Measurements from ENCODE around the gene GCK. TPM values are rescaled to one million over a fixed set of nuclear protein-coding genes. Genes with fewer than 3 reads are reported as not detected.

GCK gene
- total RNA-seq, 1 donor from 2014 or later = 5.9 TPM

DNA sequence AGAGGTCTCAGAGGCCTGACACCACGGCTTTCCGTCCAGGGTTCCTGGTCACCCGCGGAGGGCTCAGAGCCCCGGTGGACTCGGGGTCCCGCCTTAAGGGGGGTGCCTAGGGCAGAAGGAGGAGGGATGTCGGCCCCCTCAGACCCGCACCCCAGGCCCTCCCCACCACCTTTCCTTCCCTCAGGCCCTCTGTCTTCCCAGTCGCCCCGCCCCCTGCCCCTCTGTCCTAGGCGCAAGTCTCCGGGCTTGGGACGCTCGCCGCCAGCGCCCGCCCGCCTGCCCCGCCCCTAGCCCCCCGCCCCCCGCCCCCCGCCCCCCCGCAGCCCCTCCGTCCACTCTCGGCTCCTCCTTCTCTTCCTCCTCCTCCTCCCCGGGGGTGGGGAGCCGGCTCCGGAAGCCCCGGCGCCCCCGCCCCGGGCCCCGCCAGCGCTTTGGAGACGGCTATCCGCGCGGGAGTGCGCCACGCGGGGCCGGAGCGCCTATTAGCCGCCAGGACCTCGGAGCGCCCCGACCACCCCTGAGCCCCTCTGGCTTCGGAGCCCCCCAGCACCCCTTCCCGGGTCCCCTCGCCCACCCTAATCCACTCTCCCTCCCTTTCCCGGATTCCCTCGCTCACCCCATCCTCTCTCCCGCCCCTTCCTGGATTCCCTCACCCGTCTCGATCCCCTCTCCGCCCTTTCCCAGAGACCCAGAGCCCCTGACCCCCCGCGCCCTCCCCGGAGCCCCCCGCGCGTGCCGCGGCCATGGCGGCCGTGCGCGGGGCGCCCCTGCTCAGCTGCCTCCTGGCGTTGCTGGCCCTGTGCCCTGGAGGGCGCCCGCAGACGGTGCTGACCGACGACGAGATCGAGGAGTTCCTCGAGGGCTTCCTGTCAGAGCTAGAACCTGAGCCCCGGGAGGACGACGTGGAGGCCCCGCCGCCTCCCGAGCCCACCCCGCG lies 85.0 kb downstream of the GCK start, which contains the start of gene AEBP1:
AEBP1 (plus strand) TSS at position 423 of the 937 bp plus-strand sequence; CDS start at position 744, 321 bp downstream.
- H3K4me1 Mint-ChIP-seq (ENCODE audit: low read depth) = peaks cover 5% of the 10 kb centered on the region
- peaks cover 23% of the 10 kb centered on the region for H3K27me3 Mint-ChIP-seq
- TF ChIP-seq, protein P1, sequence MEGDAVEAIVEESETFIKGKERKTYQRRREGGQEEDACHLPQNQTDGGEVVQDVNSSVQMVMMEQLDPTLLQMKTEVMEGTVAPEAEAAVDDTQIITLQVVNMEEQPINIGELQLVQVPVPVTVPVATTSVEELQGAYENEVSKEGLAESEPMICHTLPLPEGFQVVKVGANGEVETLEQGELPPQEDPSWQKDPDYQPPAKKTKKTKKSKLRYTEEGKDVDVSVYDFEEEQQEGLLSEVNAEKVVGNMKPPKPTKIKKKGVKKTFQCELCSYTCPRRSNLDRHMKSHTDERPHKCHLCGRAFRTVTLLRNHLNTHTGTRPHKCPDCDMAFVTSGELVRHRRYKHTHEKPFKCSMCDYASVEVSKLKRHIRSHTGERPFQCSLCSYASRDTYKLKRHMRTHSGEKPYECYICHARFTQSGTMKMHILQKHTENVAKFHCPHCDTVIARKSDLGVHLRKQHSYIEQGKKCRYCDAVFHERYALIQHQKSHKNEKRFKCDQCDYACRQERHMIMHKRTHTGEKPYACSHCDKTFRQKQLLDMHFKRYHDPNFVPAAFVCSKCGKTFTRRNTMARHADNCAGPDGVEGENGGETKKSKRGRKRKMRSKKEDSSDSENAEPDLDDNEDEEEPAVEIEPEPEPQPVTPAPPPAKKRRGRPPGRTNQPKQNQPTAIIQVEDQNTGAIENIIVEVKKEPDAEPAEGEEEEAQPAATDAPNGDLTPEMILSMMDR (IDR thresholded peaks at IDR 0.05; ENCODE audit: unreplicated experiment) = peak; percentile 25
- peak within 1 kb of the TSS; percentile 71 for H3K4me3 Mint-ChIP-seq (ENCODE audit: low read depth)
- no peaks in the 10 kb centered on the region for H3K36me3 Mint-ChIP-seq (ENCODE audit: insufficient read depth)
- H3K27ac Mint-ChIP-seq = no peak within 1 kb of the TSS
- no peak for DNase-seq (ENCODE audit: low spot score, unreplicated experiment)
- no peaks in the 10 kb centered on the region for H3K9me3 Mint-ChIP-seq (ENCODE audit: low read depth)

DNA sequence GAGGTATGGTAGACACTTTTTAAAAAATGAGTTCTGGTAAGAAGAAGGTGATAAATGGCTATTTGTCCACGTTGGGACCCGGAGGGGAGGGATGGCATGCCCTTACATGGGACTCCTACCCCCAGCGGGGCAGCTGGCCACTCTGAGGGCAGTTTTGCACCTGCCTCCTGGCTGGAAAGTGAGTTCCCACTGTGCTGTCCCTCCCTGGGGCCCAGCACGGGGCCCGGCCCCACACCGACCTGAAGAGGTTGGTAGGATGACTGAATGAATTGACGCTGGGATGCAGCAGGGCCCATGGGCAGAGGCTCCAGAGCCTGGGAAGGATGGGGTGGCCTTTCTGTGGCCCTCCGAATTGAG lies 85.7 kb downstream of the GCK start:
- no peaks in the 10 kb centered on the region for H3K9me3 Mint-ChIP-seq (ENCODE audit: low read depth)
- H3K36me3 Mint-ChIP-seq (ENCODE audit: insufficient read depth) = no peaks in the 10 kb centered on the region
- H3K27ac Mint-ChIP-seq = no peak overlapping the region
- no peak for DNase-seq (ENCODE audit: low spot score, unreplicated experiment)
- H3K4me1 Mint-ChIP-seq (ENCODE audit: low read depth) = peaks cover 5% of the 10 kb centered on the region
- TF ChIP-seq, protein P1 (IDR thresholded peaks at IDR 0.05; ENCODE audit: unreplicated experiment) = no peak
- H3K27me3 Mint-ChIP-seq = peaks cover 23% of the 10 kb centered on the region
- peak overlapping the region; percentile 71 for H3K4me3 Mint-ChIP-seq (ENCODE audit: low read depth)

DNA sequence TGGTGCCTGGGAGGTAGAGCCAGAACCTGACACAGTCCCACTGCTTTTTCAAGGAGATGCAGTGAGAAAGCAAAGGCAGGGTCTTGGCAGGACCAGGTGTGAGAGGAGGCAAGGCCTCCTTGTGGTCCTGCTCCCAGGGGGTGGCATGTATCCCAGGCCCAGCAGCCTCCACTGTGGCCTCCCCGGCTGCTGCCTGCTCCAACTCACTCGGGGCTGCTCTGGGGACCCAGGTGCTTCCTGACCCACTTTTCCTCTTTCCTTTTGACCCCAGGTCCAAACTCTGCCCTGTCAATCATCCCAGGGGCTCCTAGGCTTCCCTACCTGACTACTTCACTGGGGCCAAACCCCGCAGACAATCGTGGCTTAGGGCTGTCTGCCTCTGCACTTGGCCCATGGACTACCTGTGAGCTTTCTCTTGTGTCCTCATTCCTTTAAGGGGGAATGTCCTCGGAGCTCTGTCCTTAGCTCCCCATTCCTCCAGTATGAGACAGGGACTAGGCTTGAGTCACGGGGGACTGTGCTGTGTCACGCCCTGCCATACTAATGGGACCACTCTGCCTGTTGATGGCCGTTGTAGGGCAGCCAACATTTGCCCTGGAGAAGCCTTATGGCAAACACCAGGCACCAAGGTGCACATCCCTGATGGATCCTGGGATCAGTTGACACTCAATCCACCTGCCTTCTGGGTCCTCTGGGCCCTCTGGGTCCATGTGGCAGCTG lies 86.2 kb downstream of the GCK start:
- TF ChIP-seq, protein P1 (IDR thresholded peaks at IDR 0.05; ENCODE audit: unreplicated experiment) = no peak
- peaks cover 5% of the 10 kb centered on the region for H3K4me1 Mint-ChIP-seq (ENCODE audit: low read depth)
- no peaks in the 10 kb centered on the region for H3K36me3 Mint-ChIP-seq (ENCODE audit: insufficient read depth)
- H3K27ac Mint-ChIP-seq = no peak overlapping the region
- no peaks in the 10 kb centered on the region for H3K9me3 Mint-ChIP-seq (ENCODE audit: low read depth)
- H3K27me3 Mint-ChIP-seq = peaks cover 23% of the 10 kb centered on the region
- DNase-seq (ENCODE audit: low spot score, unreplicated experiment) = no peak
- peak overlapping the region; percentile 71 for H3K4me3 Mint-ChIP-seq (ENCODE audit: low read depth)

DNA sequence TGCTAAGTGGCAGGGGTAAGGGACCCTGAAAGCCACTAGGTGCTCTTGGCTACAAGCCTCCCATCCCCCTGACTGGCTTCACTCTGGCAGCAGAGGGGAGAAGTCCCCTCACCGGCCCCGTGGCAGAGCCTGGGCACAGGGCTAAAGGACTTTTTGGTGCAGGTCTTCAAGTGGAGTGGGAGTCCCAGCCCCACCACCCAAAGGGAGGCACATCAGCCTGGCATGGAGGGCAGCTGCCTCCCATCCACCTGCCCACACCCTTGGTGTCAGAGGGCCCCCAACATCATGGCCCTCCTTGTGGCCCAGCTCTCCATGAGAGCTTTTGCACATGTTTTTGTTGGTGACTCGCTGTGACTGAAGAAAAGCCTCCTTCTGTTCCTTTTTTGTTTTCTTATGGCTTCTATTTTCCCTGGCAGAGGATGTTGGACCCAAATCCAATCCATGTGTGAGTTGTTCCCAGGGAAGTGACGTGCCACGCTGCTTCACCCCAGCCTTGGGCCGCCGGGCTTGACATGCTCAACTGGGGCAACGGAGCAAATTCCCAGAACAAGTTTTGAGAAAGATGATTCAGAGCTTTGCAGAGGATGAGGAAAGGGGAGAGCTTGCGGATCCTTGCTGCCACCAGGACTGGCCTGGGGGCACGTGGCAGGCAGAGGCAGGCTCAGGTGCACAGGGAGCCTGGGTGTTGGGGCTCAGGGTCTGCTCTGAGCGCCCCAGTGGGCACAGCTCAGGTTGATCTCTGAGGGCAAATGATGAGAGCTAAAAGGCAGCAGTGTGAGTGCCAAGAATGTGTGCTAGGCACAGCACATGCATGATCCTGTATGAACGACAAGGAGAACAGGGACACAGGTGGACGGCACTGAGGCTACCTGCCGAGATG lies 87.0 kb downstream of the GCK start:
- Mint-ChIP-seq H3K9me3 (ENCODE audit: low read depth) (no peaks in the 10 kb centered on the region), H3K4me3 (ENCODE audit: low read depth) (peak overlapping the region; percentile 58), H3K36me3 (ENCODE audit: insufficient read depth) (no peaks in the 10 kb centered on the region), H3K4me1 (ENCODE audit: low read depth) (peaks cover 5% of the 10 kb centered on the region), H3K27me3 (peaks cover 23% of the 10 kb centered on the region), H3K27ac (no peak overlapping the region)
- TF ChIP-seq, protein P1 (IDR thresholded peaks at IDR 0.05; ENCODE audit: unreplicated experiment) = no peak
- no peak for DNase-seq (ENCODE audit: low spot score, unreplicated experiment)

Measured in progenitor cell of endocrine pancreas (in vitro differentiated cells).